PC-3 (cell line): ENCODE data around the gene GUCY2F.

ENCODE experiments used
- CTCF ChIP-seq: fragments of 300-600 bp; sonication (generic); conservative IDR thresholded peaks from 2 replicates; pipeline ENCODE4 v1.5.1; 2017; ENCODE audit warnings: antibody characterized with exemption, low read depth, mild to moderate bottlenecking, low read length
- EZH2 ChIP-seq: fragments of 300-600 bp; sonication (generic); IDR thresholded peaks from one replicate; pipeline ENCODE4 v1.6.1; 2017; ENCODE audit warnings: antibody characterized with exemption, mild to moderate bottlenecking, low read length; ENCODE audit not compliant: unreplicated experiment
- EZH2phosphoT487 ChIP-seq: fragments of 300-600 bp; sonication (generic); IDR thresholded peaks from 2 replicates; pipeline ENCODE4 v1.6.1; 2018; ENCODE audit warnings: mild to moderate bottlenecking, antibody characterized with exemption, low read length, borderline replicate concordance

DNA sequence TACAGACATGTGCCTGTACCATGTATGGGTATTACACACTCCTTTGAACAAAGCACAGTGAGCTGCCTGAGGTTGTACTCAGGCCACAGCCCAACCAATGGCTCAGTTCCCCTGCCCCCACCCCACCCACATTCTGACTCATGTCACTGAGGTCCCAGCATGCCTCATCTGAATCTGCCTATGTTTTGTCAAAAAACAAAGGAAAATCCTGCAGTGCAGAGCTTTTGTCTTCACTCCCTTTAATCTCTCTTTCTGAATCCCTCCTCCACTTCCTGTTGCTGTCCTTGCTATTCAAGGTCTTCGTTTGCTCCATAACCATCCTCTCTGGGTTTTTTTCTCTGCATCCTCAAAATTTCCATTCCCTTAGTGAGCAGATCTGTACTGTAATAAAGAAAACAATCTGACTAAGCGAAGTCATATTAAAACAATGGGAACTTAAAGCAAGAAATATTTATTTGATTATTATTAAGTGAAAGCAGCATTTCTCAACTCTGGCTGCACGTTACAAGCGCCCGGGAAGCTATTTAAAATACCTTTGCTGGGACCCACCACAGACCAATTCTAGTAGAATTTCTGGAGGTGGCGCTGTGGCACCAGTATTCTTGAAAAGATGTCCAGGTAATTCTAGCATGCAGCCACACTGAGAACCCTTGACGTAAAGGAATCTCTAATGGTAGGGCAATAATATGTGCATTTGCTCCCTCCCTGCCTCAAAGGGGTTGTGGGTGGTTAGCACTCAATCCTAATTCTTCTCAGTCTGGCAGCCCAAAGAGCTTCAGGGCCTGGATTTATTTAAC is 8.7 kb downstream of the GUCY2F start:
- no peak for TF ChIP-seq EZH2
- peak; percentile 47 for TF ChIP-seq CTCF
- no peak for TF ChIP-seq EZH2phosphoT487
